ENCODE measurements around the gene THAP8. TPM values are rescaled to one million over a fixed set of nuclear protein-coding genes. Genes with fewer than 3 reads are reported as not detected.
A peak's percentile ranks its signal among the peaks of the same experiment; 100 is the strongest.

THAP8 gene
- total RNA-seq, 1 experiment from 2014 or later: 5.4 TPM

- Histone ChIP-seq H2BK5ac (ENCODE audit: insufficient read length, low read length) (no peak overlapping the region), H4K5ac (ENCODE audit: insufficient read length, low read depth, low read length) (no peak overlapping the region), H2BK120ac (ENCODE audit: low read depth, low read length, poor library complexity, severe bottlenecking) (no peak overlapping the region), H3K14ac (ENCODE audit: insufficient read depth, low read length) (no peak overlapping the region), H3K4ac (ENCODE audit: low read depth, low read length) (no peak overlapping the region), H4K91ac (ENCODE audit: insufficient read length, low read depth, low read length) (no peak overlapping the region), H3K27ac (ENCODE audit: insufficient read length, low read depth, low read length) (no peak overlapping the region), H3K79me2 (ENCODE audit: insufficient read depth, low read length) (no peaks in the 10 kb centered on the region), H2AFZ (ENCODE audit: low read length) (no peak overlapping the region), H3K4me2 (ENCODE audit: insufficient read depth, insufficient read length, low read length) (no peak overlapping the region), H4K20me1 (ENCODE audit: control insufficient read depth, insufficient read depth, insufficient read length) (peaks cover 2% of the 10 kb centered on the region), H3T11ph (ENCODE audit: low read length) (no peak overlapping the region), H3K4me1 (ENCODE audit: insufficient read depth, low read length) (no peaks in the 10 kb centered on the region), H4K8ac (replicated peaks; ENCODE audit: insufficient read length, low read depth, low read length) (no peak overlapping the region), H3K23me2 (ENCODE audit: insufficient read length, low read depth, low read length, poor library complexity, severe bottlenecking) (no peaks in the 10 kb centered on the region), H3K56ac (ENCODE audit: insufficient read length, low read depth, low read length) (no peak overlapping the region), H3K27me3 (ENCODE audit: insufficient read depth, low read length) (no peaks in the 10 kb centered on the region), H3K9me3 (ENCODE audit: control insufficient read depth, low read depth, low read length) (no peaks in the 10 kb centered on the region), H3K9ac (ENCODE audit: extremely low read depth, insufficient read length, low read length) (no peak overlapping the region), H3K18ac (ENCODE audit: insufficient read length, low read depth, low read length) (no peak overlapping the region), H2BK20ac (ENCODE audit: low read depth, low read length, poor library complexity, severe bottlenecking) (no peak overlapping the region), H2BK12ac (ENCODE audit: insufficient read length, low read depth, low read length) (no peak overlapping the region), H2BK15ac (ENCODE audit: low read depth, low read length) (no peak overlapping the region), H2AK5ac (ENCODE audit: insufficient read length, low read length) (no peak overlapping the region), H3K23ac (ENCODE audit: insufficient read length, low read depth, low read length) (no peak overlapping the region), H3K79me1 (ENCODE audit: insufficient read depth, low read depth, low read length, poor library complexity, severe bottlenecking) (no peaks in the 10 kb centered on the region)
- no peak for DNase-seq
- peak overlapping the region in 1 of 3 experiments; percentile 13; a peak in 2 of 7 replicates for H3K27ac Mint-ChIP-seq
- no peak overlapping the region for H3K4me3 Mint-ChIP-seq
- no CpG with 5 or more reads among the region's 3 CpGs for WGBS (ENCODE audit: extremely low coverage, insufficient read length, low lambda C conversion rate)
- H3K9me3 Mint-ChIP-seq: no peaks in the 10 kb centered on the region
- no peak for TF ChIP-seq CTCF (conservative IDR thresholded peaks at IDR 0.05)
- H3K4me1 Mint-ChIP-seq: no peaks in the 10 kb centered on the region
- peaks cover 46 to 74% (median 67%) of the 10 kb centered on the region in 3 experiments; a peak in 6 of 7 replicates for H3K36me3 Mint-ChIP-seq (ENCODE audit: insufficient read depth in 1 of 3, low read depth in 3 of 3)
- no peaks in the 10 kb centered on the region for H3K27me3 Mint-ChIP-seq (ENCODE audit: low read depth)
Observed at GRCh38 chr19:36079389-36079945, 25.4 kb upstream of the THAP8 start.
